Uterus (tissue), 4 donors: ENCODE measurements around the gene HDAC1. TPM values are rescaled to one million over a fixed set of nuclear protein-coding genes. Genes with fewer than 3 reads are reported as not detected.

Experiments
- DNase-seq, 2 donors: peaks; one replicate each; pipeline ENCODE4 v3.0.0-alpha.2; 2019 to 2020
- H3K27ac ChIP-seq, 2 donors: fragments of 200-600 bp; sonication (generic); 1 replicate in 1 of 2; 2 replicates in 1 of 2; pipeline ENCODE4 v1.5.1; 2016 to 2018
- H3K27me3 ChIP-seq, 2 donors: fragments of 200-600 bp; sonication (generic); one replicate each; pipeline ENCODE4 v1.5.1; 2018 to 2019; ENCODE audit warnings: control low read depth in 1 of 2
- H3K36me3 ChIP-seq, 2 donors: fragments of 200-600 bp; sonication (generic); one replicate each; pipeline ENCODE4 v1.5.1; 2019; ENCODE audit warnings: control low read depth in 1 of 2
- H3K4me1 ChIP-seq, 2 donors: fragments of 200-600 bp; sonication (generic); one replicate each; pipeline ENCODE4 v1.5.1; 2018 to 2019; ENCODE audit warnings: control low read depth in 1 of 2
- H3K4me3 ChIP-seq, 2 donors: fragments of 200-600 bp; sonication (generic); 1 replicate in 1 of 2; 2 replicates in 1 of 2; pipeline ENCODE4 v1.5.1; 2018 to 2019; ENCODE audit warnings: mild to moderate bottlenecking in 1 of 2
- H3K9me3 ChIP-seq, 2 donors: fragments of 200-600 bp; sonication (generic); one replicate each; pipeline ENCODE4 v1.5.1; 2019; ENCODE audit warnings: control low read depth in 1 of 2
- POLR2A ChIP-seq, 2 donors: fragments of 450-650 bp; IDR thresholded peaks; one replicate each; pipeline ENCODE4 v1.6.1; 2016; ENCODE audit warnings: antibody characterized with exemption in 2 of 2, mild to moderate bottlenecking in 1 of 2, moderate library complexity in 1 of 2
- intact Hi-C: fragments of 100-400 bp; cut with DNase I; formaldehyde crosslinking; loops from one replicate; pipeline ENCODE4 v1.15.1; 2023; ENCODE audit warnings: low total_unique reads
- total RNA-seq, 4 donors: library from RNA; depleted of rRNA in 3 of 4; stranded (reverse); fragments of >200 nt in 3 of 4; gene quantifications; one replicate each; pipeline versions ENCODE4 v1.1.0 to v1.2.4, GENCODE V29; 2014 to 2023
- TF ChIP-seq, protein P1 (sequence below), 4 experiments: fragments of 200-600 bp in 2 of 4; fragments of 450-650 bp in 2 of 4; sonication (generic) in 2 of 4; IDR thresholded peaks; one replicate each; pipeline ENCODE4 v1.5.1; 2016 to 2019; ENCODE audit warnings: antibody characterized with exemption in 4 of 4, mild to moderate bottlenecking in 2 of 4, moderate library complexity in 1 of 4
- donor health status: DM: yes; HTN: yes; CAD: no.

HDAC1 gene
- total RNA-seq, 4 donors from 2014 or later: 27.4 to 161 (median 91.2) TPM

- intact Hi-C loops: loop anchor here (10.0 kb wide), 1 partner anchor 72 kb away; the partner anchor contains the start of gene FAM167B
- no peaks in the 10 kb centered on the region for H3K27me3 ChIP-seq
- no peak for TF ChIP-seq POLR2A (IDR thresholded peaks at IDR 0.05)
- TF ChIP-seq, protein P1, sequence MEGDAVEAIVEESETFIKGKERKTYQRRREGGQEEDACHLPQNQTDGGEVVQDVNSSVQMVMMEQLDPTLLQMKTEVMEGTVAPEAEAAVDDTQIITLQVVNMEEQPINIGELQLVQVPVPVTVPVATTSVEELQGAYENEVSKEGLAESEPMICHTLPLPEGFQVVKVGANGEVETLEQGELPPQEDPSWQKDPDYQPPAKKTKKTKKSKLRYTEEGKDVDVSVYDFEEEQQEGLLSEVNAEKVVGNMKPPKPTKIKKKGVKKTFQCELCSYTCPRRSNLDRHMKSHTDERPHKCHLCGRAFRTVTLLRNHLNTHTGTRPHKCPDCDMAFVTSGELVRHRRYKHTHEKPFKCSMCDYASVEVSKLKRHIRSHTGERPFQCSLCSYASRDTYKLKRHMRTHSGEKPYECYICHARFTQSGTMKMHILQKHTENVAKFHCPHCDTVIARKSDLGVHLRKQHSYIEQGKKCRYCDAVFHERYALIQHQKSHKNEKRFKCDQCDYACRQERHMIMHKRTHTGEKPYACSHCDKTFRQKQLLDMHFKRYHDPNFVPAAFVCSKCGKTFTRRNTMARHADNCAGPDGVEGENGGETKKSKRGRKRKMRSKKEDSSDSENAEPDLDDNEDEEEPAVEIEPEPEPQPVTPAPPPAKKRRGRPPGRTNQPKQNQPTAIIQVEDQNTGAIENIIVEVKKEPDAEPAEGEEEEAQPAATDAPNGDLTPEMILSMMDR (IDR thresholded peaks at IDR 0.05): no peak
- H3K9me3 ChIP-seq: no peaks in the 10 kb centered on the region
- H3K4me3 ChIP-seq: no peak overlapping the region
- no peaks in the 10 kb centered on the region for H3K4me1 ChIP-seq
- no peak overlapping the region for H3K27ac ChIP-seq
- no peaks in the 10 kb centered on the region for H3K36me3 ChIP-seq
- DNase-seq: no peak
These were observed 25.0 kb downstream of the HDAC1 start for GRCh38 chr1:32316903-32317277.

GRCh38 chr1:32318127-32318869, 26.4 kb downstream of the HDAC1 start:
- Histone ChIP-seq H3K4me3 (no peak overlapping the region), H3K36me3 (no peaks in the 10 kb centered on the region), H3K4me1 (no peaks in the 10 kb centered on the region), H3K27ac (no peak overlapping the region), H3K9me3 (no peaks in the 10 kb centered on the region), H3K27me3 (no peaks in the 10 kb centered on the region)
- DNase-seq: no peak
- intact Hi-C loops: loop anchor here (10.0 kb wide), 1 partner anchor 73 kb away; the partner anchor contains the start of gene FAM167B
- TF ChIP-seq, protein P1 (IDR thresholded peaks at IDR 0.05): no peak
- no peak for TF ChIP-seq POLR2A (IDR thresholded peaks at IDR 0.05)

DNA sequence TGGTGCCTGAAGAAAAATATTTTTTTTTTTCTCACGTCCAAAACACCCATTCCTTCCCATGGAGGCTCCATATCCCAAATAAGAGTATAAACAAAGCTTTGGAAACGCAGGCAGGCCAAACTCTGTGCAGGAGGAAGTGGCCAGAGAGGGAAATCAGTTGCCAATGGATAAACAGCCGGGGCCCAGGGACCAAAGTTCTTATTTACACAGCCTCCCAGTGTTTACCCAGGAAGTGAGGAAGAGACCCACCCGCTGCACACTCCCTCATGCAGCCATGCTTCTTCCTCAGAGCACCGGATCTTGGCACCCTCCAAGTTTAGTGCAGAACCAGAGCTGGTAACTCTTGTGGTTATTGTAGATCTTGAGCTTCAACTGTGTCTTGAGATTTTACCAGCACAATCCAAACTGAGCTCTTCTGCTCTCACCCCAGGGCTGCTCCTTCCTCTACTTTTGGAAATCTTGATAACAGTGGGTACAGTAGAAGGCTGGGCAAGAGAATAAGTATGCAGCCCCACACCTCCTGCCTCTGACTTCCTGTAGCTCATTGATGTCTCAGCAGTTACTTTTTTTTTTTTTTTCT, 29.9 kb downstream of the HDAC1 start:
- TF ChIP-seq, protein P1 (IDR thresholded peaks at IDR 0.05): no peak
- TF ChIP-seq POLR2A (IDR thresholded peaks at IDR 0.05): no peak
- Histone ChIP-seq H3K9me3 (no peaks in the 10 kb centered on the region), H3K4me1 (no peaks in the 10 kb centered on the region), H3K27me3 (no peaks in the 10 kb centered on the region), H3K4me3 (no peak overlapping the region), H3K27ac (no peak overlapping the region), H3K36me3 (no peaks in the 10 kb centered on the region)
- intact Hi-C loops: no loop called here
- no peak for DNase-seq

DNA sequence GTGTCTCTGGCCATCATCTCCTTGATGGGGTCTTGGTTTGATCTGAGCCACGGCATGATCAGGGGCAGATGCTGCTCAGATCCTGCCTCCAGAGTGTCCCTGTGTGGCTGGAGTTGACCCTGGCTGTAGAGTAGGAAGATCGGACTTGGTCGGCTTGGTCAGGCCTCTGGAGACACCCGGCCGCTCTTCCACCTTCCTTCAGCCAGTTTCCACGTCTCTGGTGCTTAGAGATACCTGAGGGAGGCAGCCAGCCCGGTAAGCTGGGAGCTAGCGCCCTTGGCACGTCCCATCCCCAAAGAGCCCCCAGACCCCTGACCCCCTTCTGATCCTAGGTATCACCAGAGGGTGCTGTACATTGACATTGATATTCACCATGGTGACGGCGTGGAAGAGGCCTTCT, 35.3 kb downstream of the HDAC1 start:
- TF ChIP-seq, protein P1 (IDR thresholded peaks at IDR 0.05): no peak
- no peak overlapping the region for H3K27ac ChIP-seq
- no peak overlapping the region for H3K4me3 ChIP-seq
- DNase-seq: no peak
- H3K9me3 ChIP-seq: no peaks in the 10 kb centered on the region
- intact Hi-C loops: no loop called here
- no peaks in the 10 kb centered on the region for H3K36me3 ChIP-seq
- H3K4me1 ChIP-seq: no peaks in the 10 kb centered on the region
- H3K27me3 ChIP-seq: no peaks in the 10 kb centered on the region

- Histone ChIP-seq H3K27ac (no peak overlapping the region), H3K36me3 (no peaks in the 10 kb centered on the region), H3K9me3 (no peaks in the 10 kb centered on the region), H3K27me3 (no peaks in the 10 kb centered on the region), H3K4me3 (no peak overlapping the region), H3K4me1 (peaks cover 0 to 4% of the 10 kb centered on the region in 2 donors)
- intact Hi-C loops: no loop called here
- no peak for DNase-seq
- no peak for TF ChIP-seq POLR2A (IDR thresholded peaks at IDR 0.05)
- TF ChIP-seq, protein P1 (IDR thresholded peaks at IDR 0.05): no peak
These were observed 38.1 kb downstream of the HDAC1 start for GRCh38 chr1:32329931-32330466.
